ENCODE data around the gene DYRK1A.

- TF ChIP-seq CTCF (optimal IDR thresholded peaks at IDR 0.05 in 1 of 3, IDR thresholded peaks at IDR 0.05 in 1 of 3, conservative IDR thresholded peaks at IDR 0.05 in 1 of 3; ENCODE audit: extremely low read depth in 1 of 3, insufficient read depth in 2 of 3, low read length in 3 of 3) (no peak), EZH2 (IDR thresholded peaks at IDR 0.05; ENCODE audit: low read length) (no peak)
These were observed 19.6 kb downstream of the DYRK1A start for GRCh38 chr21:37386151-37386550.
